NCI-H1694 treated with DMSO at 0.1 percent for 48 hours (cell line): ENCODE results near the gene LENG9.
"Not testable (repeated sequence)": the region's sequence is repeated elsewhere in the genome, so short reads cannot be mapped to it uniquely, and the experiment has no call there.

ENCODE experiments used
- DNase-seq: peaks from one replicate; lab custom pipeline; 2025; lab: John Stamatoyannopoulos, UW

The LENG9 gene

GRCh38 chr19:54478677-54479266 is 15.2 kb upstream of the LENG9 start:
- peak; percentile 30 for DNase-seq

- DNase-seq: no peak
These were observed 14.1 kb upstream of the LENG9 start for GRCh38 chr19:54477650-54478049.

- DNase-seq: no peak
These were observed 12.1 kb upstream of the LENG9 start for GRCh38 chr19:54475706-54476105.

GRCh38 chr19:54473892-54474372 is 10.4 kb upstream of the LENG9 start:
- DNase-seq: no peak

GRCh38 chr19:54473071-54473891 is 9.7 kb upstream of the LENG9 start, which contains the start of gene CDC42EP5:
TSS of gene CDC42EP5 (minus strand) at chr19:54473296. CDS start at chr19:54465547, 7,749 bp downstream.
- no peak for DNase-seq

- DNase-seq: no peak
These were observed 7.6 kb upstream of the LENG9 start for GRCh38 chr19:54470991-54471782.

- no peak for DNase-seq
These were observed 6.8 kb upstream of the LENG9 start for GRCh38 chr19:54470276-54470887.

- DNase-seq: no peak
These were observed 5.9 kb upstream of the LENG9 start for GRCh38 chr19:54469496-54469934.

- DNase-seq: not testable (repeated sequence)
These were observed 2.5 kb upstream of the LENG9 start for GRCh38 chr19:54466110-54466480.

- no peak for DNase-seq
These were observed 2.0 kb upstream of the LENG9 start for GRCh38 chr19:54465426-54466109.

GRCh38 chr19:54464630-54465425 is 1.2 kb upstream of the LENG9 start:
- peak; percentile 46 for DNase-seq

- peak; percentile 78 for DNase-seq
These were observed 559 bp upstream of the LENG9 start for GRCh38 chr19:54464044-54464629.

- DNase-seq: peak; percentile 22
These were observed 685 bp downstream of the LENG9 start for GRCh38 chr19:54462655-54463530.

- DNase-seq: no peak
These were observed 1.4 kb downstream of the LENG9 start for GRCh38 chr19:54462047-54462654.

GRCh38 chr19:54461613-54462012 is 2.0 kb downstream of the LENG9 start:
- DNase-seq: no peak

- DNase-seq: no peak
These were observed 2.4 kb downstream of the LENG9 start for GRCh38 chr19:54461210-54461609.

- DNase-seq: no peak
These were observed 3.2 kb downstream of the LENG9 start for GRCh38 chr19:54460230-54461005.
